Measurements from ENCODE around the gene DCLK1.

DCLK1 gene

GRCh38 chr13:36057547-36057946 is 73.6 kb downstream of the DCLK1 start:
- DNase-seq (ENCODE audit: low read depth): no peak
- no peak overlapping the region for H3K4me3 ChIP-seq (ENCODE audit: low read depth, low read length)
- TF ChIP-seq, protein P1, sequence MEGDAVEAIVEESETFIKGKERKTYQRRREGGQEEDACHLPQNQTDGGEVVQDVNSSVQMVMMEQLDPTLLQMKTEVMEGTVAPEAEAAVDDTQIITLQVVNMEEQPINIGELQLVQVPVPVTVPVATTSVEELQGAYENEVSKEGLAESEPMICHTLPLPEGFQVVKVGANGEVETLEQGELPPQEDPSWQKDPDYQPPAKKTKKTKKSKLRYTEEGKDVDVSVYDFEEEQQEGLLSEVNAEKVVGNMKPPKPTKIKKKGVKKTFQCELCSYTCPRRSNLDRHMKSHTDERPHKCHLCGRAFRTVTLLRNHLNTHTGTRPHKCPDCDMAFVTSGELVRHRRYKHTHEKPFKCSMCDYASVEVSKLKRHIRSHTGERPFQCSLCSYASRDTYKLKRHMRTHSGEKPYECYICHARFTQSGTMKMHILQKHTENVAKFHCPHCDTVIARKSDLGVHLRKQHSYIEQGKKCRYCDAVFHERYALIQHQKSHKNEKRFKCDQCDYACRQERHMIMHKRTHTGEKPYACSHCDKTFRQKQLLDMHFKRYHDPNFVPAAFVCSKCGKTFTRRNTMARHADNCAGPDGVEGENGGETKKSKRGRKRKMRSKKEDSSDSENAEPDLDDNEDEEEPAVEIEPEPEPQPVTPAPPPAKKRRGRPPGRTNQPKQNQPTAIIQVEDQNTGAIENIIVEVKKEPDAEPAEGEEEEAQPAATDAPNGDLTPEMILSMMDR (conservative IDR thresholded peaks at IDR 0.05; ENCODE audit: low read depth, low read length): no peak

- DNase-seq (ENCODE audit: low read depth): peak; percentile 15
- TF ChIP-seq, protein P1 (conservative IDR thresholded peaks at IDR 0.05; ENCODE audit: low read depth, low read length): no peak
- H3K4me3 ChIP-seq (ENCODE audit: low read depth, low read length): no peak overlapping the region
Measured at GRCh38 chr13:36057041-36057440, 74.1 kb downstream of the DCLK1 start.

DNA sequence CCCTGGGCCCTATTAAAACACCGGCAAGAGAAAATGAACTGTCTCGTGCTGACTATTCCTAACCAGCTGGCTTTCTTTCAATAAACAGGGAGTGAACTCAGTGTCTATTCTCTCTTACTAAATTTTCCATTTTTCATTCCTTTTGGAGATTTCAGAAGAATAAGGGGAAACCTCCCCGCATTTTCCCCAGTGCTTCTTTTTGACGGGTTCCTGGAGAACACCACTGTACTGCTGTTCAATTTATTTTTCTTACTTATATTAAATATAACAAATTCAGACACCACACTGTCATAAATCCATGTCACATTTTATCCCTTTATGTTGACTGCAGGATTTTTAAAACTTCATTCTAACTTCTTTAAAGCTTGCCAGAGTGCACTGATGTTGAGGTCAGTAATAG is 75.8 kb downstream of the DCLK1 start:
- no peak for DNase-seq (ENCODE audit: low read depth)

DNA sequence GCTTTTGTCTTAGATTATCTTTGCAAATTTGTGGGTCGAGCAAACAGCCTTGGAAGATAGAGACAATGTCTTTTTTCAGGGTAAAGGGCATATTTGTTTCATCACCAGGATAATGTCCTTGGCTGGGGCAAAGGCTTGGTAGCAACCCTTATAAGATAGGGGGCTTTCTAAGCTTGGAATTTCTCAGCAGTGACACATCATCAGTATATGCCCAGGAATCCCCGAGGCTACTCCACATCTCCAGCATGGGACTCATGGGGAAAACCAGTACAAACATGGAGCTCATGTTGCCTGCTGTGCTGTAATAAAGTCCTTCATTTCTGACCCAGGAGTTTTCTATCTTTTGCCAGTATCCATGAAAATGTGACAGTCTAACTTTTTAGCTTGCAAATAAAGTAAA is 77.1 kb downstream of the DCLK1 start:
- TF ChIP-seq, protein P1 (conservative IDR thresholded peaks at IDR 0.05; ENCODE audit: low read depth, low read length): no peak
- DNase-seq (ENCODE audit: low read depth): no peak

More for the DNA sequence above, 75.8 kb downstream of the DCLK1 start:
- TF ChIP-seq, protein P1 (conservative IDR thresholded peaks at IDR 0.05; ENCODE audit: low read depth, low read length): no peak
- H3K4me3 ChIP-seq (ENCODE audit: low read depth, low read length): no peak overlapping the region

DNA sequence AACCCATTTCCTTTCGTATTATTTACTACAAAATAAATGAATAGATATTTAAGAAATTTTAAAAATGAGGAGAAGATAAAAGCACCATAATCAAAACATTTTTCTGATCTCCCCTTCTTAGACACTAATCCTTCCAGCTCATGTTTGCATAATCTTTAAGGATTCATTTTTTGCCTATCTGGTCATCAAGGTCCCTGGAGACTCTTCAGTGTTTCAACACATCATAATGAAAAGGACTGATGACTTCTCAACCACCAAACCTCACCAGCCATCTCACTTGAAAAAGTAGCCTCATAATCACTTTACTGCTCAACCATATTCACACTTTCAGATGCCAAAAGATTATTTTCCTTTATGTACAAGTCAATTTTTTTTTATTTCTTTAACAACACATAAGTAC is 80.1 kb downstream of the DCLK1 start:
- TF ChIP-seq, protein P1 (conservative IDR thresholded peaks at IDR 0.05; ENCODE audit: low read depth, low read length): no peak
- DNase-seq (ENCODE audit: low read depth): no peak
- no peak overlapping the region for H3K4me3 ChIP-seq (ENCODE audit: low read depth, low read length)

More for the DNA sequence above, 77.1 kb downstream of the DCLK1 start:
- no peak overlapping the region for H3K4me3 ChIP-seq (ENCODE audit: low read depth, low read length)

DNA sequence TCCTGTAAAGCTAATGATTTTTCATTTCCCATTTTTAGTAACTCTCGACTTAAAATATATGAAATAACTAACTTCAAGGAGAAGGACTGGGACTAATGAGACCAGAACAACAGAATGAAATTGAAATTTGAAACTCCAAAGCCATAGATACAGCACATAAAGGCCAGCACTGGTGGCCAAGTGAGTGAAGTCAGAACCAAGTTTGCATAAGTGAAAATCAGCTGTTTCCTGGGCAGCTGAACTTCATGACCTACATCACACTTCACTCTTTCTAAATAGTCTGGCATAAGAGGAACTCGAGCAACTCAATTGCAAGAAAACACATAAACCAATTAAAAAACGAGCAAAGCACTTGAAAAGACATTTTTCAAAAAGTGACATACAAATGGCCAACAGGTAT is 84.5 kb downstream of the DCLK1 start:
- H3K4me3 ChIP-seq (ENCODE audit: low read depth, low read length): no peak overlapping the region
- no peak for DNase-seq (ENCODE audit: low read depth)
- TF ChIP-seq, protein P1 (conservative IDR thresholded peaks at IDR 0.05; ENCODE audit: low read depth, low read length): no peak

DNA sequence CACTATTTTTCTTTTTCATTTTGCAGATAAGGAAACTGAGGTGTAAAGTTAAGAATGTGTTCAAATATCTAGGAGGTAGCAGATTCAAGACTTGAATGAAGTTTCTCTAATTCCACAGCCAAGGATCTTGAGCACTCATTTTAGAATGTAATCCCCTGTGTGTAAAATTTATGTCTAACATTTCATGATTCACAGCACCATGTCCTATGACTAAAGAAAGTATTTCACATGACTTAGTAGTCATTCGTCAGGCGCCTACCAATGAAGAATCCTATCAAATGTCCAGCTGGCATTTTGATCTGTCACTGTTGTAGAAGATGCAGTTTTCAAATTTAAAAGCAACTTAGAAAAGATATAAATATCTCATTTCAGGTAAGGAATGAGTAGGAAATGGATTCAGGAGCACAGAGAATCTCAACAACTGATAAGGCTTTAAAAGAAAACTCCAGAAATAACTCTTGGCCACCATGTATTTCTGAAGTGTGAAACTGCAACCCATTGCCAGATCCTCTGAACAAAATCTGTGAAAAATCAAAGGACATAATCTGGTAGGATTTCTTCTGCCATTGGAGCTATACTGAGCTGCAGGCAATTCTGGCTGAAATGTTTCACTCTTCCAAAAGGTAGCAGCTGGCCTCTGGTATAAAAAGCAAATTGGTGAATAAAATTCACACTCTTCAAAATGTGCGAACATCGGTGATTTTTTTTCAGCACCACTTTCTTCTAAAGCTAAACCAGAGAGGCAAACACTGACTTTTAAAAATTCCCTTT is 92.2 kb downstream of the DCLK1 start:
- no peak overlapping the region for H3K4me3 ChIP-seq (ENCODE audit: low read depth, low read length)
- TF ChIP-seq, protein P1 (conservative IDR thresholded peaks at IDR 0.05; ENCODE audit: low read depth, low read length): no peak
- DNase-seq (ENCODE audit: low read depth): peak; percentile 34
